H1 (cell line): ENCODE data around the gene SLC2A5.

Source experiments
- CHD2 ChIP-seq: IDR thresholded peaks from 2 replicates; pipeline ENCODE4 v1.6.1; 2012; ENCODE audit warnings: low read length, improper control_type of control experiment
- EZH2 ChIP-seq: fragments of 200-600 bp; sonication (generic); IDR thresholded peaks from 2 replicates; pipeline ENCODE4 v1.7.1; 2012; ENCODE audit warnings: low read depth, mild to moderate bottlenecking, moderate library complexity, low read length, inconsistent platforms; ENCODE audit not compliant: severe bottlenecking
- GTF2F1 ChIP-seq: IDR thresholded peaks from 2 replicates; pipeline ENCODE4 v1.6.1; 2012; ENCODE audit warnings: low read depth, low read length, improper control_type of control experiment, borderline replicate concordance
- JUN ChIP-seq: IDR thresholded peaks from 2 replicates; pipeline ENCODE4 v1.6.1; 2011; ENCODE audit warnings: low read depth, mild to moderate bottlenecking, improper control_type of control experiment, low read length
- NRF1 ChIP-seq: IDR thresholded peaks from 2 replicates; pipeline ENCODE4 v1.6.1; 2011; ENCODE audit warnings: mild to moderate bottlenecking, low read depth, low read length, improper control_type of control experiment
- POLR2AphosphoS5 ChIP-seq: IDR thresholded peaks from 2 replicates; pipeline ENCODE4 v1.6.1; 2011; ENCODE audit warnings: low read depth, low read length
- SP2 ChIP-seq: IDR thresholded peaks from 2 replicates; pipeline ENCODE4 v1.6.1; 2012; ENCODE audit warnings: mild to moderate bottlenecking, low read length, inconsistent platforms
- TCF12 ChIP-seq: IDR thresholded peaks from 2 replicates; pipeline ENCODE4 v1.6.1; 2011; ENCODE audit warnings: low read depth, mild to moderate bottlenecking, low read length
- TEAD4 ChIP-seq: IDR thresholded peaks from 2 replicates; pipeline ENCODE4 v1.6.1; 2012; ENCODE audit warnings: low read depth, low read length, inconsistent platforms, mixed read lengths
- YY1 ChIP-seq: IDR thresholded peaks from 2 replicates; pipeline ENCODE4 v1.6.1; 2011; ENCODE audit warnings: low read depth, mild to moderate bottlenecking, low read length
- ZNF274 ChIP-seq: IDR thresholded peaks from 2 replicates; pipeline ENCODE4 v1.7.0; 2012; ENCODE audit warnings: low read length, borderline replicate concordance; ENCODE audit errors: extremely low read depth
- TF ChIP-seq, protein P1 (sequence below), 3 experiments: IDR thresholded peaks; 1 replicate in 2 of 3; 2 replicates in 1 of 3; pipeline versions ENCODE4 v1.5.1 to v1.6.1; 2011; ENCODE audit warnings: low read length in 3 of 3, mild to moderate bottlenecking in 3 of 3, inconsistent platforms in 2 of 3, low read depth in 1 of 3, moderate library complexity in 1 of 3; ENCODE audit not compliant: insufficient read depth in 1 of 3; ENCODE audit errors: control extremely low read depth in 1 of 3
- TF ChIP-seq, protein P2 (sequence below): IDR thresholded peaks from 2 replicates; pipeline ENCODE4 v1.6.1; 2011; ENCODE audit warnings: low read length, improper control_type of control experiment

DNA sequence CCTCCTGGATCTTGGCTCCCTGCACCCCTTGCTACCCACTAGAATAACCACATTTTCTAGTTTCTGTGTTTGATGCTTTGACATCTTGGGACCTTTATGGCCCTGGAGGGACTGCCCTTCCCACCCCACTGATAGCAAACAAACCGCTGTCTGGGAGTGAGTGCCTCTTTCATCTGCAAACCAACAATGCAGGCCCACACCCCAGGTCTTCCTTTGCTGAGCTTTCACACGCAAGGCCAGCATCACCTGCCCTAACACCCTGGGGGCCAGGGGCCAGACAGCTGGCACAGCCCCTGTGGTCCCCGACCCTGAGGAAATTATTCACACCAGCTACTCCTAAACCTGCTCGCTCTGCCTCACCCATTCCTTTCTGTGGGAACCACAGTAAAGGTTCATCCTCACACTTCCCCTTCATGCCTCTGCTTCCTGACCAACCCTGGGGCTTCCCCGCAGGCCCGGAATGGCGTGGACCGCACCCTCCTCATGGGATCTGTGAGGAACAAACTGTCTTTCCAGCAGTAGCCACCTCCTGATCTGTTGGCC lies 58.6 kb downstream of the SLC2A5 start:
- TF ChIP-seq, protein P1, sequence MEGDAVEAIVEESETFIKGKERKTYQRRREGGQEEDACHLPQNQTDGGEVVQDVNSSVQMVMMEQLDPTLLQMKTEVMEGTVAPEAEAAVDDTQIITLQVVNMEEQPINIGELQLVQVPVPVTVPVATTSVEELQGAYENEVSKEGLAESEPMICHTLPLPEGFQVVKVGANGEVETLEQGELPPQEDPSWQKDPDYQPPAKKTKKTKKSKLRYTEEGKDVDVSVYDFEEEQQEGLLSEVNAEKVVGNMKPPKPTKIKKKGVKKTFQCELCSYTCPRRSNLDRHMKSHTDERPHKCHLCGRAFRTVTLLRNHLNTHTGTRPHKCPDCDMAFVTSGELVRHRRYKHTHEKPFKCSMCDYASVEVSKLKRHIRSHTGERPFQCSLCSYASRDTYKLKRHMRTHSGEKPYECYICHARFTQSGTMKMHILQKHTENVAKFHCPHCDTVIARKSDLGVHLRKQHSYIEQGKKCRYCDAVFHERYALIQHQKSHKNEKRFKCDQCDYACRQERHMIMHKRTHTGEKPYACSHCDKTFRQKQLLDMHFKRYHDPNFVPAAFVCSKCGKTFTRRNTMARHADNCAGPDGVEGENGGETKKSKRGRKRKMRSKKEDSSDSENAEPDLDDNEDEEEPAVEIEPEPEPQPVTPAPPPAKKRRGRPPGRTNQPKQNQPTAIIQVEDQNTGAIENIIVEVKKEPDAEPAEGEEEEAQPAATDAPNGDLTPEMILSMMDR (IDR thresholded peaks at IDR 0.05; ENCODE audit: control extremely low read depth in 1 of 3, insufficient read depth in 1 of 3, low read depth in 1 of 3, low read length in 3 of 3), result no peak
- TF ChIP-seq SP2, result no peak
- TF ChIP-seq POLR2AphosphoS5, result no peak
- no peak for TF ChIP-seq CHD2
- no peak for TF ChIP-seq NRF1
- no peak for TF ChIP-seq YY1
- no peak for TF ChIP-seq TEAD4
- TF ChIP-seq TCF12, result no peak
- TF ChIP-seq ZNF274, result no peak
- TF ChIP-seq EZH2, result no peak
- no peak for TF ChIP-seq JUN
- TF ChIP-seq, protein P2, sequence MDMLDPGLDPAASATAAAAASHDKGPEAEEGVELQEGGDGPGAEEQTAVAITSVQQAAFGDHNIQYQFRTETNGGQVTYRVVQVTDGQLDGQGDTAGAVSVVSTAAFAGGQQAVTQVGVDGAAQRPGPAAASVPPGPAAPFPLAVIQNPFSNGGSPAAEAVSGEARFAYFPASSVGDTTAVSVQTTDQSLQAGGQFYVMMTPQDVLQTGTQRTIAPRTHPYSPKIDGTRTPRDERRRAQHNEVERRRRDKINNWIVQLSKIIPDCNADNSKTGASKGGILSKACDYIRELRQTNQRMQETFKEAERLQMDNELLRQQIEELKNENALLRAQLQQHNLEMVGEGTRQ, result no peak
- TF ChIP-seq GTF2F1, result no peak
